ENCODE measurements around the gene POU2F2.

GRCh38 chr19:42108527-42109389 lies 23.5 kb downstream of the POU2F2 start:
- TF ChIP-seq CTCF (IDR thresholded peaks at IDR 0.05; ENCODE audit: insufficient read depth, low read length, poor library complexity, severe bottlenecking) = peak; percentile 91
- TF ChIP-seq EZH2phosphoT487 (conservative IDR thresholded peaks at IDR 0.05; ENCODE audit: low read length) = no peak
